ENCODE data around the gene PSMD6. TPM values are rescaled to one million over a fixed set of nuclear protein-coding genes. Genes with fewer than 3 reads are reported as not detected.

Gene PSMD6
- total and polyA plus RNA-seq, 5 donors from 2014 or later: 86.7 to 139 (median 124) TPM

Other genes with a start within 250 kb of the PSMD6 start
- gene C3orf49, start 204.2 kb downstream of the PSMD6 start, total RNA-seq: not detected
- gene C3orf49, start 204.2 kb downstream of the PSMD6 start, polyA plus RNA-seq: not detected
- 37.3 TPM for gene THOC7, start 159.7 kb downstream of the PSMD6 start, total RNA-seq
- 10 to 100 TPM; 73.8 to 96.7 (median 85.4) TPM for gene THOC7, start 159.7 kb downstream of the PSMD6 start, polyA plus RNA-seq
- 249 TPM for gene ATXN7, start 159.6 kb downstream of the PSMD6 start, total RNA-seq
- 10 to 100 TPM; 20.0 to 28.7 (median 23.4) TPM for gene ATXN7, start 159.6 kb downstream of the PSMD6 start, polyA plus RNA-seq
- 4.7 TPM for gene SCAANT1, start 111.1 kb downstream of the PSMD6 start, total RNA-seq
- not detected for gene SCAANT1, start 111.1 kb downstream of the PSMD6 start, polyA plus RNA-seq
- 0.15 TPM for gene PRICKLE2, start 202.0 kb upstream of the PSMD6 start, total RNA-seq
- gene PRICKLE2, start 202.0 kb upstream of the PSMD6 start, polyA plus RNA-seq: not detected

Data from CD4-positive, CD25-positive, alpha-beta regulatory T cell (primary cell).